HUES6 (cell line): ENCODE measurements around the gene CMTM7.

Source experiments
- H3K27ac ChIP-seq: 2 replicates; pipeline ENCODE4 v1.7.0; 2013; ENCODE audit warnings: low read depth, mild to moderate bottlenecking, low read length, inconsistent platforms
- H3K27me3 ChIP-seq: 2 replicates; pipeline ENCODE4 v1.6.1; 2013; ENCODE audit warnings: low read length; ENCODE audit not compliant: control insufficient read depth, insufficient read depth
- H3K36me3 ChIP-seq: 2 replicates; pipeline ENCODE4 v1.6.1; 2013; ENCODE audit warnings: low read length; ENCODE audit not compliant: control insufficient read depth, insufficient read depth
- H3K4me1 ChIP-seq: 2 replicates; pipeline ENCODE4 v1.6.1; 2013; ENCODE audit warnings: low read length; ENCODE audit not compliant: control insufficient read depth, insufficient read depth
- H3K4me3 ChIP-seq: 2 replicates; pipeline ENCODE4 v1.5.1; 2013; ENCODE audit warnings: low read depth, low read length
- H3K9ac ChIP-seq: one replicate; pipeline ENCODE4 v1.6.1; 2013; ENCODE audit warnings: mild to moderate bottlenecking, low read length
- H3K9me3 ChIP-seq: 2 replicates; pipeline ENCODE4 v1.6.1; 2013; ENCODE audit warnings: low read depth, low read length; ENCODE audit not compliant: control insufficient read depth, insufficient read depth

The CMTM7 gene

DNA sequence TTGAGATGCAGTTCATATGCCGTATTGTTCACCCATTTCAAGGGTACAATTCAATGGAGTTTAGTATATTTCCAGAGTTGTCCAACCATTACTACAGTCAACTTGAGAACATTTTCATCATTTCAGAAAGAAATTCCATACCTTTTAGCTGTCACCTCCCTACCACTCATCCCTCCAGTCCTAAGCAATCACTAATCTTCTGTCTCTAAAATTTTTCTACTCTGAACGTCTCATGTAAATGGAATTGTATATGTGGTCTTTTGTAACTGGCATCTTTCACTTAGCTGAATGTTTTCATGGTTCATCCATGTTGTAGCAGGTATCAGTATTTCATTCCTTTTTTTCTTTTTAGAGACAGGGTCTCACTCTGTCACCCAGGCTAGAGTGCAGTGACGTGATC is 51.1 kb downstream of the CMTM7 start:
- peaks cover 5% of the 10 kb centered on the region; the same call in 1 of the 2 replicates for H3K36me3 ChIP-seq
- H3K27ac ChIP-seq: no peak overlapping the region
- H3K4me3 ChIP-seq: no peak overlapping the region
- H3K9me3 ChIP-seq: no peaks in the 10 kb centered on the region
- no peak overlapping the region for H3K9ac ChIP-seq
- H3K27me3 ChIP-seq: no peaks in the 10 kb centered on the region
- peaks cover 8% of the 10 kb centered on the region for H3K4me1 ChIP-seq

DNA sequence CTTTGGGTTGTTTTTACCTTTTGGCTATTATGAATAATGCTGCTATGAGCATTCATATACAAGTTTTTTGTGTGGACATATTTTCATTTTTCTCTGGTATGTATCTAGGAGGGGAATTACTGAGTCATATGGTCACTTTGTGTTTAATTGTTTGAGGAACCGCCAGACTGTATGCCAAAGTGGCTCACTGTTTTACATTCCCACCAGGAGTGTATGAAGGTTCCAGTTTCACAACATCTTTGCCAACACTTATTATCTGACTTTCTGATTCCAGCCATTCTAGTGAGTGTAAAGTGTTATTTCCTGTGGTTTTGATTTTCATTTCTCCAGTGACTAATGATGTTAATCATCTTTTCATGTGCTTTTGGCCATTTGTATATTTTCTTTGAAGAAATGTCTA is 51.8 kb downstream of the CMTM7 start:
- no peaks in the 10 kb centered on the region for H3K27me3 ChIP-seq
- no peak overlapping the region for H3K9ac ChIP-seq
- no peak overlapping the region for H3K27ac ChIP-seq
- H3K4me1 ChIP-seq: peaks cover 15% of the 10 kb centered on the region
- no peak overlapping the region for H3K4me3 ChIP-seq
- H3K36me3 ChIP-seq: peaks cover 5% of the 10 kb centered on the region; the same call in 1 of the 2 replicates
- H3K9me3 ChIP-seq: no peaks in the 10 kb centered on the region

DNA sequence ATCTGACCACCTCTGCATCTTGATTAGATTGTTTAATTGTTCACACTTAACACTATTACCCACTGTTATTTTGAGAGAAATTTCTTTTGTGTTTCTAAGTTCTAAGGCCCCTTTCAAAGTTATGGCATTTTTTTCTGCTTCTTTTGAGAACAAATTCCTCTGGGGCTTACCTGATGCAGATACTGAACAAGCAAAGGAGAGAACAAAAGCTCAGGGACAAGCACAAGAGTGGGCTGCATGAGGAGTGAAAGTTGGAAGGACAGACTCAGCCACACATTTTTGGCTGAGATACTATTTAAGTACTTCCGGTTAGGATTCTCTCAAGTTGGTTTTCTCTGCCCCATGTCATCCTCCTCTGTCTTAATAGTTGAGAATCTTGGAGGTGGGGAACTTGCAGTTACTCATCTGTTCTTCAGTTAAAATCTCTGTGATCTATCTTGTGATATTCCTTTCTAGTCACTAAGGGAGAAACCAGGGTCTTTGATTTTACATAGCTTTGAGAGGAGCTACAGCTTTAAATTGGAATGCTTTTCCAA is 56.3 kb downstream of the CMTM7 start:
- H3K27me3 ChIP-seq: no peaks in the 10 kb centered on the region
- H3K27ac ChIP-seq: no peak overlapping the region
- H3K36me3 ChIP-seq: peaks cover 6% of the 10 kb centered on the region; the same call in 1 of the 2 replicates

DNA sequence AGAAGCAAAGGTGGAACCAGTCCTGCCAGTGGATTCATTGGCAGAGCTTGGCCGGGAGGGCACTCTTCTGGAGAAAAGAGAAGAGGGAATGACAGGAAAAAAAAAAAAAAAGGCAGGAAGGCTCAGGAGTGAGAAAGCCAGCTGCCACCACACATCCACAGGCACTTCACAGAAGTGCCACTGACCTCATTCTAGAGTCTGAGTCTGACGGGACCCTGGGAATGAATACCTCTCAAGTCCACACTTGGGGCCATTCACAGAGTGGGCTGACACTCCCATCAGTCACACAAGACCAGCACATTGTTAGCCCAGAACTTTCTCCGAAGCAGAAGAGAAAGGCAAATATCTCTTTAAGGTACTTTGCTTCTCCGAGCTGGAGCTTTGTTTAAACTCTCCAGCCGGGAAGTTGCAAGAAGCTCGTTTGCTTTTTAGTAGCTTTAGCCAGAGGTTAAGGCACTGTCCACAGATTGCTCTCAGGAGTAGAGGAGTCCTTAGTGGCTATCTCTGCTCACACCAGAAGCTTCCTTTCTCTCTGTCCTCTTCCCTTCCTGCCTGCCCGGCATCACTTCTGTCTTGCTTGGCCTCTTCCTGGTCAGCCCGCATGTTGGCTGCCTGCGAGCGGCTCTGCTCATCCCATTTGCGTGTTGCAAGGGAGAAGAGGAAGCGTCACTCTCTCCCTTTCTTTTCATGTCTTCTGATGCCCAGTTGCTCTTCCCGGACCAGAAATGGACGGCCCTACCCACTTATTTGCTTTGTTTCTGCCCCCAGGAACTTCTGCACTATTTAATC is 57.2 kb downstream of the CMTM7 start:
- H3K4me1 ChIP-seq: peaks cover 14% of the 10 kb centered on the region
- H3K27me3 ChIP-seq: no peaks in the 10 kb centered on the region
- peaks cover 6% of the 10 kb centered on the region; the same call in 1 of the 2 replicates for H3K36me3 ChIP-seq
- no peak overlapping the region for H3K4me3 ChIP-seq
- no peak overlapping the region for H3K27ac ChIP-seq
- H3K9ac ChIP-seq: no peak overlapping the region
- no peaks in the 10 kb centered on the region for H3K9me3 ChIP-seq

More for the DNA sequence above, 56.3 kb downstream of the CMTM7 start:
- Histone ChIP-seq H3K9me3 (no peaks in the 10 kb centered on the region), H3K4me3 (no peak overlapping the region), H3K9ac (no peak overlapping the region), H3K4me1 (peaks cover 14% of the 10 kb centered on the region)

DNA sequence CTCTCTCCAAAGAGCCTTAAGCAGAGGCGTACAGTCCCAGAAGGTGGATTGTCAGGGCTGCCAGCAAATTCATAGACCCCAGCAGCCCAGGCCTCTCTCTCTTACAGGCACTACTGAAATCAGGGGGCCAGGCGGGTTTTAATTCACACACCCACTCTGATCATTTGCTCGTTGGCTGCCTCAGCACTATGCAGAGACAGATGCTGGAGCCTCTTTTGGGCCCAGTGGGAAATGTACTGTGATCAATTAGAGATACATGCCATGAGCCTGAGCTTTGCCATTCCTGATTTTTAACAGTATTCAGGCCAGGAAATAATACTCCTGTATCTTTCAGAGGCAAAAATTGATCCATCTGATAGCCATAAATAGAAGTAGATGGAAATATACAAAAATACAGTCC is 58.0 kb downstream of the CMTM7 start:
- no peaks in the 10 kb centered on the region for H3K27me3 ChIP-seq
- H3K27ac ChIP-seq: no peak overlapping the region
- H3K36me3 ChIP-seq: peaks cover 12% of the 10 kb centered on the region
- H3K4me3 ChIP-seq: no peak overlapping the region
- H3K9ac ChIP-seq: no peak overlapping the region
- H3K9me3 ChIP-seq: no peaks in the 10 kb centered on the region
- peaks cover 14% of the 10 kb centered on the region for H3K4me1 ChIP-seq

DNA sequence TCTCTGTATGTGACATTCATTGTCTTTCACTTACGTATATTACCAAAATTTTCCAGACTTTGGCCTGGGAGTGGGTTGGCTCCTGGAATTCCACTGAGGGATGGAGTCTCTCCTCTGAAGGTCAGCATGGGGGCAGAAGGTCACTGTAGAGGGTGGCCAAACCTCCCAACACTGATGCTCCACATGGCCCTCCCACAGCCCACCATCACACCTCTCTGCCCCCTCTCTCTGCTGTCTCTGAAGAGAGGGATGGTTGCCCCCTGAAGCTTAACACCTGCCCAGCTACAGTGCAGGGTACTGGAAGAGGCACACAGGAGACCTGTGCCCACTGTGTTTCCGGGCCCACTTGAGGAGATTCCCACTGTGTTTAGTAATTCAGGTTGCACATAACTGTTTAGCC is 58.8 kb downstream of the CMTM7 start:
- H3K27ac ChIP-seq: no peak overlapping the region
- H3K27me3 ChIP-seq: no peaks in the 10 kb centered on the region
- H3K36me3 ChIP-seq: peaks cover 12% of the 10 kb centered on the region
- H3K9ac ChIP-seq: no peak overlapping the region
- H3K9me3 ChIP-seq: no peaks in the 10 kb centered on the region
- no peak overlapping the region for H3K4me3 ChIP-seq
- peaks cover 15% of the 10 kb centered on the region for H3K4me1 ChIP-seq

DNA sequence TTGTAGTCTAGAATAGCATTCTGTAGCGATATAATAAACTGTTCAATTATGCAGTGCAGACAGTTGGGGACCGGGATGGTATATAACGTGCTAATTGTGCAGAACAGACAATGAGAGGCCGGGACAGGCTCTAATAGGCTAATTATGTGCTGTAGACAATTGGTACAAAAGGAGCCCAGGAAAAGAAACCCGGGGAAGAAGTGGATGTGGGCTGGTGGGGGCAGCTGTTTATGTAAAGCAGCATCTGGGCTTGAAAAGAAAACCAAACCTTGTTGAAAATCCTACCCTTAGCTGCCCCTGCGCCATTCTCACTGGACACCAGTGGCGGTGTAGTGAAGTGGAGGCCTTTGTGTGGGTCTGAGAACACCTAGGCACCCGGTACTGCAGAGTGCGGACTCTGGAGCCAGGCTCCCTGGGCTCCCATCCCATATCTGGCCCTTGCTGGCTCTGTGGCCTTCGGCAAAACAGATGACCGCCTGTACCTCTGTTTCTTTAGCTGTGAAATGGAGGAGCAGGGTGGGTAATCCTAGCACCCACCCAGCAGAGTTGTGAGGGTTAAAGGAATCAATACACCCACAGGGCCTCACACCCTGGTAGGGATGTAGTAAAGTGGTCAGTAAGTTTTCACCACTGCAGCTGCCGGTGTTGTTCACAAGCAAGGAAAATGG is 59.5 kb downstream of the CMTM7 start:
- Histone ChIP-seq H3K27me3 (no peaks in the 10 kb centered on the region), H3K9me3 (no peaks in the 10 kb centered on the region), H3K27ac (no peak overlapping the region), H3K4me3 (no peak overlapping the region), H3K9ac (no peak overlapping the region), H3K36me3 (peaks cover 12% of the 10 kb centered on the region), H3K4me1 (peaks cover 22% of the 10 kb centered on the region)

DNA sequence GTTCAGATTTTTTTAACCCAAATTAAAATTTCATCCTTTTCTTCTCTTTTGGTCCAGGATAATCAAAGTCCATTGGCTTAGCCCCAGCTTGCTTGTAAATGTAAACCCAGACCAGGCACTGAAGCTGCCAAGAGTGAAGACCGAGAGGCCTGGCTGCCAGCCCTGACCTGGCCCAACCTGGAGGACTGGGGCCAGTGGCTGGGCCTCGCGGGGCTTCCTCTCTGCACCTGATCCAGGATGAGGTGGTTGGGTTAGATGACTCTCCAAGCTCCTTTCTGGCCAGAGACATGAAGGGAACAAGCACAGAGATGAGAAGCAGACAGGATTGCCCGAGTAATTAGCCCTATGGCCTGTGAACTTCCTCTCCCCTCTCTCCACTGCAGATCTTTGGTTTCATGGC is 60.4 kb downstream of the CMTM7 start:
- no peak overlapping the region for H3K27ac ChIP-seq
- H3K36me3 ChIP-seq: peaks cover 12% of the 10 kb centered on the region
- no peak overlapping the region for H3K9ac ChIP-seq
- no peaks in the 10 kb centered on the region for H3K9me3 ChIP-seq
- H3K4me1 ChIP-seq: peaks cover 22% of the 10 kb centered on the region
- H3K4me3 ChIP-seq: no peak overlapping the region
- H3K27me3 ChIP-seq: no peaks in the 10 kb centered on the region

DNA sequence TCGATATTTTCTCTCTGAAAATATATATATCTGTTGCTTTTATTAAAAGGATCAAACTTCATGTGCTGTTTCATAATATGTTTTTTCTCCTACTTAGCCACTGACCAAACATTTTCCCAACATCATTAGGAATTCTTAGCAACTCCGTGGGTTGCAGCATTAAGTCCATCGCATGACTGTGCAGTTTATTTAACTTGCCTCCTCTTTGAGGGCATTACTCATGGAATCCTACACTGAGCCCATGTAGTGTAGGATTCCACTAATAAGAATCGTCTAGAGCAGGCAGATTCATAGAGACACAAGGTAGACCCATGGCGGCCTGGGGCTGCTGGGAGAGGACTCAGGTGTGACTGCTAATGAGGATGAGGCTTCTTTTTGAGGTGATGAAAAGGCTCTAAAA is 61.7 kb downstream of the CMTM7 start:
- peaks cover 12% of the 10 kb centered on the region for H3K36me3 ChIP-seq

DNA sequence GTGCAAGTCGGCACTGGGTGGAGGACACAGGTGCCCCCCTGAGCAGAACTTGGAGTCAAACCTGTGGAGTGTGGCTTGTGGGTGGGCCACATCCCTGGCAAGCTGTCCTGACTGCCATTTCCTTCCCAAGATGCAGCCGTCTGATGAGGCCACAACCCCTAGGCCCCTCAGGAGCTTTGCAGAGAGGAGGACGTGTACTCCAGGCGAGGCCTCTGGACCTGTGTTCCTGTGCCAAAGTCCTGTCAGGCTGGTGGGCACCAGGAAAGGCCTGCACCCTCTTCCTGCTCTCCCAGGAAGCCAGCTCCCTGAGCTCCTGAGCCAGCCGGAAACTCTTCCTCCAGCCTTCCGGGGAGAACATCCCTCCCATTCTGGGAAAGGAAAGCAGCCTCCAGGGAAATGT is 62.5 kb downstream of the CMTM7 start:
- Histone ChIP-seq H3K4me1 (peaks cover 8% of the 10 kb centered on the region; the same call in 1 of the 2 replicates), H3K4me3 (no peak overlapping the region), H3K27ac (no peak overlapping the region), H3K9ac (no peak overlapping the region), H3K27me3 (no peaks in the 10 kb centered on the region), H3K9me3 (no peaks in the 10 kb centered on the region), H3K36me3 (peaks cover 12% of the 10 kb centered on the region)

More for the DNA sequence above, 61.7 kb downstream of the CMTM7 start:
- no peak overlapping the region for H3K4me3 ChIP-seq
- no peaks in the 10 kb centered on the region for H3K27me3 ChIP-seq
- no peak overlapping the region for H3K27ac ChIP-seq
- no peaks in the 10 kb centered on the region for H3K9me3 ChIP-seq
- peaks cover 13% of the 10 kb centered on the region for H3K4me1 ChIP-seq
- no peak overlapping the region for H3K9ac ChIP-seq
